Fibroblast of skin of right biceps (primary cell): ENCODE data around the gene LIF.

Experiments used
- DNase-seq: peaks from one replicate; pipeline ENCODE4 v3.0.0-alpha.2; 2013

Gene LIF

DNA sequence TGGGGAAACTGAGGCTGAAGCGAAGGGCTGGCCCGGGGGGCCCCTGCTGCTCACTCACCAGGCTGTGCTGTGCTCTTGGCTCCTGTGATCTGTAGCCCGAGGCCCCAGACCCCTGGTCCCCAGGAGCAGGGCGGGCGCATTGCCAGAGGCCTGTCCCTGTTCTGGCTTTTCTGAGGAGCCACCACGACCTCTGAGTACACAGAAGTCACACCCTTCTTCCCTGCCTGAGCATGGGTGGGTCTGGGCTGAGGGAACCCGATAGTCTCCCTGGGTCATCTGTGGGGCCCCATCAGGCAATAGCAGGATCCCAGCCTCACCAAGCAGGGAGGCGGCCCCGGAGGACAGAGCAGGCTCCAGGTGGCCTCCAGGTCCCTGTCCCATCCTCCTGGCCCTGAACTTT is 37.6 kb upstream of the LIF start:
- DNase-seq: no peak

DNA sequence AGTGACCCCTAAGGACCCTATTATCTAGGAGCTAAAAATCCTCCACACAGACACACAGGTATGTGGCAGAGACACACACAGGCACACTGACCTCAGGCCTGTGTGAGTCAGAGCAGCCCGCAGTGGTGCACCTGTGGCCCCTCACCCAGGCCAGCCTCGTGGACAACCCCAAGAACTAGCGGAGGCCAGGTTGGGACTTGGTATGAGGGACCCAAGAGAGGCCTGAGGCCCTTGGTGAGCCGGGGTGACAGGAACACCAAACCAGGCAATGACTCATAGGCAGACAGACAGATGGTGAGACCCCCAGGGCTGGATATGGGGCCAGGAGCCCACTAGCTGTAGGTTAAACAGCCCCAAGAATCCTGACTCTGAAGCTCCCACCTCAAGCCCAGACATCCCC is 36.8 kb upstream of the LIF start:
- DNase-seq: no peak

DNA sequence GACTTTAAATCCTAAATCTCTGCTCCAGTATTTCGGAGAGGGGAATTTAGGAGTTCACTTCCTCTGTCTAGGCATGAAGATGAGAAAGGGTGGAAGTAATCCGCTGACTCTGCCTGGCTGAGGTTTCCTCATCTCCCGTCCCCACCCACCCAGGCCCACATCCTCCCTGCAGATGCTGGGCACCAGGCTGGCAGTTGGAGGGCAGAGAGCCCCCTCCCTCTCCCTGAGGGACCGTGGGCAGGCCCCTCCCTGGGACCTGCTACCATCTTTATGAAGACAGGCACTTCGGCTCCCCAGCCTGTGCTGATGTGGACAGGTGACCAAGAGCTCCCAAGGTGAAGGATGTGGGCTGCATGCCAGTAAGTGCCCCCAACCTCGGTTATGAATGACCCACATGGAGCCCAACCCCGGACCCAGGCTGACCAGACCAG is 36.1 kb upstream of the LIF start:
- no peak for DNase-seq

- no peak for DNase-seq
Observed at GRCh38 chr22:30280505-30280904, 33.9 kb upstream of the LIF start.

GRCh38 chr22:30279932-30280331 is 33.4 kb upstream of the LIF start:
- no peak for DNase-seq

DNA sequence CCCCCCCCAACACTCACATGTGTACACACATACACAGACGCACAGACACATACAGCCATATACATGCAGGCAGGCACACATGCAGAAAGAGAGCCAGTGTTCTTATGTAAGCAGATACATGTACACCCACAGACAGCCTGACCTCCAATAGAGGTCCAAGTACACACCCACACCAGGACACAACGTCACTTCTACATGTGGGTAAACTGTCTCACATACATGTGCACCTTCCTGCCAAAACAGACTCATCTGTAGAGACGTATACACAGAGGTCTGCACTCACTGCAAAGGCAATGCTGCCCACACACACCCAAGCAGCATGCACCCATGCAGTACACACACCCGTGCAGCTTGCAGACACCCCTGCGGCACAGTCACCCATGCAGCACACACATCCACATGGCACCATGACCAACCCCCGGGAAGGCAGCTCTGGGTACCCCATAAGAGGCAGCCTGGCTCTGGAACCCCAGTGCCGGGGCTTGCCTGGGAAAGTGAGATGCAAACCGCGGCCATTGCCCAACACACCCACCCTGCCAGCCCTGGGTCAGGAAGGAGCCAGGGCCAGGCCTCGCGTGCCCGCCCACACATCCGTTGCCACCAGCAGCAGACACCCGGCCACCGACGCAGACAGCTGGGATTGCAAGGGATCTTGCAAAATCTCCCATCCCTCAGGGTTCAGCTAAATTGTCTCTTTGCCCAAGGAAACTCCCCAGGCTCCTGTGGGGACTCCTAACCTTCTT is 32.7 kb upstream of the LIF start:
- no peak for DNase-seq

GRCh38 chr22:30277547-30278344 is 31.2 kb upstream of the LIF start:
- peak; percentile 76 for DNase-seq

DNA sequence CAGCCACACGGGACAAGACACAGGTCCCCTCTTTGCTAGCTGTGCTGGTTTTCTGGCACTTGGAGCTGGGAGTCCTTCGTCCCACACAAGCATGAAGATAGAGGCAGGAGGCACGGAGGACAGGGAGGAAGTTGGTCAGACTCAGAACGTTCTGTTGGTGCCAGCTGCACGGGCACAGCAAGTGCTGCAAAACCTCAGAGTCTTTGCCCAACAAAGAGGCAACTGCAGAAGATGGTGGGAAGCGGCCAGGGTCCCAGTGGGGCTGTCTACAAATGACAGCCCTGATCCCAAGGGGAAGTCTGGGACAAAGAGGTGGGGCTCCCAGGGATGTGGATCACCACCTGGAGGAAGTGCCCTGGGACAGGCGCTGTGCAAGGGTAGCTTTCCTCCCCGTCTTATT is 29.5 kb upstream of the LIF start:
- no peak for DNase-seq

DNA sequence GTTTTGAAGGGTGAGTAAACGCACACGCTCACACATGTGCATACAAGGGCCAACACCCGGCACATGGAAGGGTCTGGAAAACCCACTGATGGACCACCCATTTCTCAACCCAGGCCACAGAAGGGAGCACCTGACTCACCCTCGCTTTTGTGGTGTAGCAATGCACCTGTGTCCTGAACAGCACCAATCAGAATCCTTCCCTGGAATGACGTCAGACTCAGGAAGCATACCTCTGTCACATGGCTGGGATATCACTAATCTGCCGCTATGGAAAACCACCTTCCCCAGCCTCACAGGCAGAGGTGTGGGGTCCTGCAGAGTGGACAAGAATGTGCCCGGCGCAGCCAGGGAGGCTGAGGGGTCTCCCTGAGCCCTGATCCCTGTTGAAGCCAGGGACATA is 29.1 kb upstream of the LIF start:
- no peak for DNase-seq

- DNase-seq: no peak
Observed at GRCh38 chr22:30274437-30274812, 27.9 kb upstream of the LIF start.

- no peak for DNase-seq
Observed at GRCh38 chr22:30273711-30274436, 27.3 kb upstream of the LIF start.

DNA sequence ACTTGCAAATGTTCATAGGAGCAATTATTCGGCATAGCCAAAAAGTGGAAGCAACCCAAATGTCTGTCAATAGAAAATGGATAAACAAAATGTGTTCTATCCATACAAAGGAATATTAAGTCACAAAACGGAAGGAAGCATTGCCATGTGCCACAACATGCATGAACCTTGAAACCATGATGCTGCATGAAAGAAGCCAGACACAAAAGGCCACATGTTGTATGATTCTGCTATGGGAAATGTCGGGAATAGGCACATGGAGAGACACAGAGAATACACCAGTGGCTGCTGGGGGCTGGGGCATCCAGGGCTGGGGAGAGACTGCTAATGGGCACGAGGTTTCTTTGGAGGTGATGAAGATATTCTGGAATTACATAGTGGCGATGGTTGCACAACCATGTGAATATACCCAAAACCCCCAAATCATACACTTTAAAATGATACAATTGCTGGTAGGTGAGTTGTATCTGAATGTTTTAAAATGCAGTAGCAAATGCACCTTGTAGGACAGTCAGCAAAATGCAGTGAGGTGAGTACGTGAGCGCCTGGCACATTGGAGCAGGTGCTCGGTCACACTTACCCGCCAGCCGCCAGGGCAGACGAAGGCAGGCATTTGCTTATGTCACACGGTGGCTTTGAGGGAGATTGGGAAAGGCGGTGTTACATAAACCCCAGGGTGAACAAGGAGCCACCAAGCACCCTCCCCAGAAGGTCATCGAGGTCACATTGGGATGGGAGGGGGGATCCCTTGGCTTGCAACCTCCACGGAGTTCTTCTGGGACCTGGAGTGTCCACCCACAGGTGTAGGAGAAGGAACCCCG is 26.4 kb upstream of the LIF start:
- no peak for DNase-seq

GRCh38 chr22:30270832-30271231 is 24.3 kb upstream of the LIF start:
- peak; percentile 24 for DNase-seq

- DNase-seq: no peak
Observed at GRCh38 chr22:30268331-30268730, 21.8 kb upstream of the LIF start.

DNA sequence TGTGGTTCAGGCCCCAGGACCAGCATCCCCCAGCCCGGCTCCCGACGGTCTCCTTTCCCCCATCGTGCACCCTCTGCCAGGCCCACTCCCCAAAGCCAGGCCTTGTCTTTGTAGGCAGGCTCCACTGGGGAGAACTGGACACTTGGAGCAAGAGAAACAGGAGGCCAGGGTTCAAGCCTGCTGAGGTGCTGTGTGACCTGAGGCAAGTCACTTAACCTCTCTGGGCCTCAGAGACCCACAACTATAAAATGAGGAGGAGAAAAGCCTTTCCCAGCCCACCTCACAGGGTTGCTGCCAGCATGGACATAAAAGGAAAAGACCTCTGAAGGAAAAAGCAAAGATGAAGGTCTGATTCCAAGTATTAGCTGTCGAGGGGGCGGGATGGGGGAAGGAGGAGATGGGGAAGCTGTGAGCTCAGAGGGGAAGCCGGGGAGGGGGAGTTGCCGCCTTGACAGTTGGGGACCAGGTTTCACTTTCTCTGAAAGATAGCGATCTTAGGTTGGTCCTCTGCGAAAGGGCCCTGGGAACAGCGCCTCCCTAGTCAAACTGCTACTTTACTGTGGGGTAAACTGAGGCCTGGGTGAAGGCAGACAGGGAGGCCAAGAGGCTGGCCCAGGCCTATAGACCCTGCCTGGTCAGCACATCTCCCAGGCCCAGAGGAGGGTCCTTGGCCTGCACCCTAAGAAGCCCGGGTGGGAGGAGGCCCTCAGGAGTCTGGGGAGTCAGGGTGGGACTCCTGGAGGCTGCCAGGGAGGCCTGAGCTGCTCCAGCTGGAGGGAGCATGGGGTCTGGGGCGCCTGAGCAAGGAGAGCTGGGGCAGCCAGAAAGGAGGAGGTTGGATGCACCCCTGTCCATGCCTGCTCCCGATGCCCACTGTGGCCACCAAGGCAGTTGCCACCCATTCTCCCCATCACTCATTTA is 21.1 kb upstream of the LIF start:
- DNase-seq: no peak

- no peak for DNase-seq
Observed at GRCh38 chr22:30266445-30267381, 20.2 kb upstream of the LIF start, which contains the start of gene OSM. TSS of gene OSM (minus strand) at chr22:30266851. CDS start at chr22:30266799, 52 bp downstream.

- DNase-seq: no peak
Observed at GRCh38 chr22:30265823-30266444, 19.4 kb upstream of the LIF start.

- DNase-seq: no peak
Observed at GRCh38 chr22:30265131-30265720, 18.7 kb upstream of the LIF start.

GRCh38 chr22:30263883-30264282 is 17.3 kb upstream of the LIF start:
- DNase-seq: no peak
